ENCODE data around the gene LGALS8.
A peak's percentile ranks its signal among the peaks of the same experiment; 100 is the strongest.
"Not testable (repeated sequence)": the region's sequence is repeated elsewhere in the genome, so short reads cannot be mapped to it uniquely, and the experiment has no call there.

The LGALS8 gene

DNA sequence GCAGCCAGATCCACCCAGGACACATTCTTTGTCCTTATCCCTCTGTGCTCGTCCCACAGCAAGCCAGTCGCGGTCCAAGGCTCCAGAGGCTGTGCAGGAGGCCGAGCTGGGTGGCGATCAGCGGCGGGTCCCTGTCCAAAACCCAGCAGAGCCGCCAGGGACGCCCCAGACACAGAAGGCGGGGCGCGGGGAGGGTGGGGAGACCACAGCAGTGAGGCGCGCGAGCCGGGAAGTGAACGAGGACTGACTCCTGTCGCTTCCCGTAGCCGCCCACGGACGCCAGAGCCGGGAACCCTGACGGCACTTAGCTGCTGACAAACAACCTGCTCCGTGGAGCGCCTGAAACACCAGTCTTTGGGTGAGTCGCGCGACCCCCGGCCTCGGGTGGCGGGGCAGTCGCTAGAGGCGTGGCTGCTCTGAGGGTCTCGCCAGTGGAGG lies at the start of gene LGALS8:
Gene LGALS8 (plus strand): TSS at position 279 of the 438 bp plus-strand sequence. CDS start 2,089 bp downstream, outside the sequence.
- no peaks in the 10 kb centered on the region for H3K9me3 ChIP-seq
- in situ Hi-C loops (cut with MboI; ENCODE audit: low sequenced_read_pairs), result no loop called here
- H3K4me3 ChIP-seq, result peak within 1 kb of the TSS; percentile 38
- H3K27me3 ChIP-seq (ENCODE audit: low read depth), result no peaks in the 10 kb centered on the region
- DNase-seq (ENCODE audit: low spot score in 2 of 2), result peak in 1 of 2 experiments; percentile 69
- peaks cover 11% of the 10 kb centered on the region for H3K4me1 ChIP-seq
- H3K36me3 ChIP-seq (replicated peaks), result no peaks in the 10 kb centered on the region; the same call in 1 of the 2 replicates

DNA sequence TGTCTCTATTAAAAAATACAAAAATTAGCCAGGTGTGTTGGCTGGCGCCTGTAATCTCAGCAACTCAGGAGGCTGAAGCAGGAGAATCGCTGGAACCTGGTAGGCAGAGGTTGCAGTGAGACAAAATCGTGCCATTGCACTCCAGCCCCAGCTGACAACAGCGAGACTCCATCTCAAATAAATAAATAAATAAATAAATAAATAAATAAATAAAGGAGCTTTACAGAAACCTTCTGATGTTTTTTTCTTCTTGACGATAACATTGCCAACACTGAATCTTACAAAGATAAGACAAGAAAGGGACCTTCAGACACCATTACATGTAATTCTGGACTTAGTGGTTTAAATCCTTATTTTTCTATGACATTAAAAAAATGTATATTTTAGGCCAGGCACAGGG lies 47.8 kb upstream of the LGALS8 start:
- no peak overlapping the region for H3K4me3 ChIP-seq
- no peaks in the 10 kb centered on the region for H3K27me3 ChIP-seq (ENCODE audit: low read depth)
- in situ Hi-C loops (cut with MboI; ENCODE audit: low sequenced_read_pairs), result no loop called here
- no peaks in the 10 kb centered on the region for H3K9me3 ChIP-seq
- DNase-seq (ENCODE audit: low spot score in 2 of 2), result no peak
- peaks cover 14% of the 10 kb centered on the region for H3K4me1 ChIP-seq
- no peaks in the 10 kb centered on the region for H3K36me3 ChIP-seq (replicated peaks)

DNA sequence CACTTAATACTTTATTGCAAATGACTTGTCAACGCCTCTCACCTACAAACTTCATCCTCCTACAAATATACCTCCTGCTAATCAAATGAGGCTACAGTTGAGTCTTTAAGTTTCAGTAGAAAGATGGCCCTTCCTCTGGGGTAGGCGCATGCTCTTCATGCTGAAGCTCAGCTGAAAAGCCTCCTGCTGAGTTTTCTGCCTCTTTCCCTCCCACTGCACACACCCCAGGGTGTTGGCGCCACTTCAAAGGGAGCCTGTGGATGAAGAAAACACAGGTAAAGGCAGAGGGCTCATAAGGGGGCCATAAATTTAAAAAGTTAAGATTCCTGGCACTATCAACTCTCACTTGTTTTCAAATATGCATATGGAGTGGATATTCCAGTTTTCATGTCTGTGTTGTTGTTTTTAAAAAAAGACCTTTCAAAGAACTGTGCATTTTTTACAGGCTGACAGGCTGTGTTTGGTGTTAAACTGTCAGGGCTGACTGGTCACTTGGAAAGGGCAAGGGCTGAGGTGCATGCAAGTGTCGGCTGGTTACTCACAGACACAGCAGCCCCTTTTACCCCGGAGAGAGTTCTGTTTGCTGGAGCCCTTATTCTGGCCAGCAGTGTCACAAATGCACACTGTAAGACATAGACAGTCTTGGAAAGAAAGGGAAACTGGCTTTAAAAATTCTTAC lies 42.9 kb upstream of the LGALS8 start:
- Histone ChIP-seq H3K4me3 (no peak overlapping the region), H3K36me3 (replicated peaks) (no peaks in the 10 kb centered on the region), H3K27me3 (ENCODE audit: low read depth) (no peaks in the 10 kb centered on the region), H3K9me3 (no peaks in the 10 kb centered on the region), H3K4me1 (no peaks in the 10 kb centered on the region)
- in situ Hi-C loops (cut with MboI; ENCODE audit: low sequenced_read_pairs), result no loop called here
- no peak for DNase-seq (ENCODE audit: low spot score in 2 of 2)

DNA sequence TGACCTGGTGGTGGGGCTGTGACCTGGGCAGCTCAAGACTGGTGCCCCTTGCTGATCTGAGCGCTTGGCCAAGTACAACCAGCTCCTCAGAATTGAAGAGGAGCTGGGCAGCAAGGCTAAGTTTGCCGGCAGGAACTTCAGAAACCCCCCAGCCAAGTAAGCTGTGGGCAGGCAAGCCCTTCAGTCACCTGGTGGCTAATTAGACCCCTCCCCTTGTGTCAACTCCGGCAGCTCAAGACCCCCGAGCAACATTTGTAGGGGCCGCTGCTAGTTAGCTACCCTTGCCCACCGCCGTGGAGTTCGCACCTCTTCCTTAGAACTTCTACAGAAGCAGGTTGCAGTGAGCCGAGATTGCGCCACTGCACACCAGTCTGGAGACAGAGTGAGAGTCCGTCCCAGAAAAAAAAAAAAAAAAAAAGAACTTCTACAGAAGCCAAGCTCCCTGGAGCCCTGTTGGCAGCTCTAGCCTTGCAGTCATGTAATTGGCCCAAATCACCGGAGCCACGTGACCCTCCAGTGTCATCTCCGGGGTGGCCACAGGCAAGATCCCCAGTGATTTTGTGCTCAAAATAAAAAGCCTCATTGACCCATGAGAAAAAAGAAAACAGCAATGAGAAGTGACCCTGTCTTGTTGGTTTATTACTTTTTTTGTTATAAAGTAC lies 39.3 kb upstream of the LGALS8 start:
- no peak overlapping the region for H3K4me3 ChIP-seq
- no peaks in the 10 kb centered on the region for H3K36me3 ChIP-seq (replicated peaks)
- no peaks in the 10 kb centered on the region for H3K9me3 ChIP-seq
- no peaks in the 10 kb centered on the region for H3K27me3 ChIP-seq (ENCODE audit: low read depth)
- no peaks in the 10 kb centered on the region for H3K4me1 ChIP-seq
- in situ Hi-C loops (cut with MboI; ENCODE audit: low sequenced_read_pairs), result no loop called here
- DNase-seq (ENCODE audit: low spot score in 2 of 2), result no peak

DNA sequence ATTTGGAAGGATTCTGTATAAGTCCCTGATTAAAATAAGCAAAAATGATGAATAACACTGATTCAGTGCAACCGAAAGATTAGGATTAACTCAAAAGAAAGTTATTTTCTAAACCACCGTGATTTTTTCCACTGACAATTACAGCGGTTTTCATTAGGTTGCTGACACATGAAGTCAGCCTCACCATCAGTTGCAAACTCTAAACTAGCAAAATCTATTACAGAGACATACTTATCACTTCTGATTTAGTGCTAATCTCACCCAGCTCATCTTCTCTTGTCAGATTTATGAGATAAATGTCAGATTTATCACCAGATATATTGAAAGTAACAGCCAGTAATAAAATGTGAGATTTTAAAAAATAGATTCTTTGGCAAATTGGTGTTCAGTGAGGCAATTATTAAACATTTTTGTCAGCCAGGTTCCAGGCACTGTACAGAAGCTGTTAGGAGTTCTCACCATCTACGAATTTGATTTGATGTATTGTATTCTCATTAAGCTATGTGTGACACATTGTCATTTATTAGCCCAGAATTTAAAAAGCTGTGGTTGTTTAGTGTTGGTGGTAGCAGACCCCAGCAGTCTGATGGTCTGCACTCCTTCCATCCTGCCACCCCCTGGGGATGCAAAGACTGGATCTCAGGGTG lies 37.3 kb upstream of the LGALS8 start:
- DNase-seq (ENCODE audit: low spot score in 2 of 2), result no peak
- in situ Hi-C loops (cut with MboI; ENCODE audit: low sequenced_read_pairs), result no loop called here
- Histone ChIP-seq H3K9me3 (no peaks in the 10 kb centered on the region), H3K27me3 (ENCODE audit: low read depth) (no peaks in the 10 kb centered on the region), H3K36me3 (replicated peaks) (no peaks in the 10 kb centered on the region), H3K4me3 (no peak overlapping the region), H3K4me1 (no peaks in the 10 kb centered on the region)

DNA sequence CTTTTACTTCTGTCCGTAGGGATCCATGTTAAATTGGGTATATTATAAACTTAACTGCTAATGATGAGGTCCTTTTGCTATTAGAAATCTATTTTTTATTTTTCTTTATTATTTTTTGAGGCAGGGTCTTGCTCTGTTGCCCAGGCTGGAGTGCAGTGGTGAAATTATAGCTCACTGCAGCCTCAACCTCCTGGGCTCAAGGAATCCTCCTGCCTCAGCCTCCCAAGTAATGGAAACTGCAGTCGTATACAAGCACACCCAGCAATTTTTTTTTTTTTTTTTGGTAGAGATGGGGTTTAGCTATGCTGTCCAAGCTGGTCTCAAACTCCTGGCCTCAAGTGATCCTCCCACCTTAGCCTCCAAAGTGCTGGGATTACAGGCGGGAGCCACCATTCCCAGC lies 34.6 kb upstream of the LGALS8 start:
- H3K36me3 ChIP-seq (replicated peaks); in situ Hi-C loops (cut with MboI; ENCODE audit: low sequenced_read_pairs); H3K27me3 ChIP-seq (ENCODE audit: low read depth); H3K4me1 ChIP-seq; H3K9me3 ChIP-seq; H3K4me3 ChIP-seq; DNase-seq (ENCODE audit: low spot score in 2 of 2): not testable (repeated sequence)

DNA sequence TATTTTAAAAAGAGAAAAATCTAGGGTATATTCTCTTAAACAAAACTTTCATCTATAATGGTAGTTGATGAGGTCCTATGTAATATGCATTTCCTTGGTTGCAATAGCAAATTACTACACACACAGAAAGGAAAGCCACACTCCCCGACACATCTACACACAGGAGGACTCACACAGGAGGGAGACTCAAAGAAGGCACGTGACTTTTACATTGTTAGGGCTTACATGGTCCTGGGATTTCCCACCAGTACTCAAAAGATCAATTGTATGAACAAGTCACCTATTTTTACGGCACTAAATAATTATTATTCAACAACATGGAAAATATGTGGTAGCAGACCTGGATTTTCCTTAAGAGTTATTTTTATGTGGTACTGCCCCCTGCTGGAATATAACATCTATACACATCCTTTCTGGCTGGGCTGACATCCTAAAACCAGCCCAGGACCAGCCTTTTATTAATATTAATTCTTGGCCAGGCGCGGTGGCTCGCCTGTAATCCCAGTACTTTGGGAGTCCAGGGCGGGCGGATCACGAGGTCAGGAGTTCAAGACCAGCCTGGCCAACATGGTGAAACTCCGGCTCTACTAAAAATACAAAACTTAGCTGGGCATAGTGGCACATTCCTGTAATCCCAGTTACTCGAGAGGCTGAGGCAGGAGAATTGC lies 33.9 kb upstream of the LGALS8 start:
- Histone ChIP-seq H3K4me1 (no peaks in the 10 kb centered on the region; the same call in 1 of the 2 replicates), H3K4me3 (no peak overlapping the region), H3K9me3 (no peaks in the 10 kb centered on the region), H3K36me3 (replicated peaks) (no peaks in the 10 kb centered on the region), H3K27me3 (ENCODE audit: low read depth) (no peaks in the 10 kb centered on the region)
- DNase-seq (ENCODE audit: low spot score in 2 of 2), result peak; percentile 44 to 61
- in situ Hi-C loops (cut with MboI; ENCODE audit: low sequenced_read_pairs), result loop anchor here (5.0 kb wide), 1 partner anchor 378 kb away; no protein-coding TSS in a partner anchor

DNA sequence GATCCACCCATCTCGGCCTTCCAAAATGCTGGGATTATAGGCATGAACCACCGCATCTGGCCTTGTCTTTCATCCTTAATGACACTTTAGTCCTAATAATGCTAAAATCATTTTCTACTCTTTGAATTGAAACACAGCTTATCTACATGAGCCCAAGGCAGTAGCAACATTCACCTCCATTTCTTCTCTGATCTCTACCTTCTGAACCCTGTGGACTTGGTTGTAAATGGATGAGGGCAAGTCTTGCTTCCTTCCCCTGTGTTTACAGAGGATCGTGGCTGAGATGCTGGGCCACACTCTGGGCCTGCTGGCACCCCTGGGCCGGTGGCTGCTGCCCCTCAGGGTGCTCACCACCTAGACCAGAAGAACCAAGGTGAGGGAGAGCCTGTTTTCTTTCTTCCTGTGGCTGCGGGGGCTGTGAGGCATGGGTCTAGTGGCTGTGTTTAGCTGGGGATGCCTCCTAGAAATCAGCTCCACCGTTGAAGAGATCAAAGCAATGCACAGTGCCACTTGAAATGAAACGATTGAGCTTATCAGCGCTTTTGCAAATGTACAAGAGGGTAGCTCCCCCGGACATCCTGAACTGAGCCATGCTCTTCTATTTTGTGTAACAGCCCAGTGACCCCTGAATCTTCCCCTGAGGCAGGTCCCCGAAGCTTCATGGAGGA lies 32.2 kb upstream of the LGALS8 start:
- H3K9me3 ChIP-seq, result no peaks in the 10 kb centered on the region
- no peaks in the 10 kb centered on the region for H3K27me3 ChIP-seq (ENCODE audit: low read depth)
- H3K4me1 ChIP-seq, result no peaks in the 10 kb centered on the region; the same call in 1 of the 2 replicates
- H3K36me3 ChIP-seq (replicated peaks), result no peaks in the 10 kb centered on the region
- in situ Hi-C loops (cut with MboI; ENCODE audit: low sequenced_read_pairs), result loop anchor here (5.0 kb wide), 1 partner anchor 379 kb away; no protein-coding TSS in a partner anchor
- no peak for DNase-seq (ENCODE audit: low spot score in 2 of 2)
- H3K4me3 ChIP-seq, result no peak overlapping the region

DNA sequence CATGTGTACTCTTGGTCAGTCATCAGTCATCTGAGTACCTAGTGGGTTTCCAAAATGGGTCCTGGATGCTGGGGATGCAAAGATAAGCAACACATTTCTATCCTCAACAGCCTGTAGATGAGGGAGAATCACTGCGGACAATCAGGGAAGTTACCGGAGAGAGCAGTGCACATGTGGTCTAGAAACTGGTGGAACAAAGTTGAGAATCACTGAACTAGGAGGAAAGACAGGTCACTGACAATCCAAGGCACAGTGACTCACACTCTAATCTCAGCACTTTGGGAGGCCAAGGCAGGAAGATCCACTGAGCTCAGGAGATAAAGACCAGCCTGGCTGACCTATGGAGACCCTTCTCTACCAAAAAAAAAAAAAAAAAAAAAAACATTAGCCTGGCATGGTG lies 31.4 kb upstream of the LGALS8 start:
- Histone ChIP-seq H3K4me3 (no peak overlapping the region), H3K27me3 (ENCODE audit: low read depth) (no peaks in the 10 kb centered on the region), H3K9me3 (no peaks in the 10 kb centered on the region), H3K4me1 (no peaks in the 10 kb centered on the region; the same call in 1 of the 2 replicates), H3K36me3 (replicated peaks) (no peaks in the 10 kb centered on the region)
- in situ Hi-C loops (cut with MboI; ENCODE audit: low sequenced_read_pairs), result loop anchor here (5.0 kb wide), 1 partner anchor 380 kb away; no protein-coding TSS in a partner anchor
- no peak for DNase-seq (ENCODE audit: low spot score in 2 of 2)

DNA sequence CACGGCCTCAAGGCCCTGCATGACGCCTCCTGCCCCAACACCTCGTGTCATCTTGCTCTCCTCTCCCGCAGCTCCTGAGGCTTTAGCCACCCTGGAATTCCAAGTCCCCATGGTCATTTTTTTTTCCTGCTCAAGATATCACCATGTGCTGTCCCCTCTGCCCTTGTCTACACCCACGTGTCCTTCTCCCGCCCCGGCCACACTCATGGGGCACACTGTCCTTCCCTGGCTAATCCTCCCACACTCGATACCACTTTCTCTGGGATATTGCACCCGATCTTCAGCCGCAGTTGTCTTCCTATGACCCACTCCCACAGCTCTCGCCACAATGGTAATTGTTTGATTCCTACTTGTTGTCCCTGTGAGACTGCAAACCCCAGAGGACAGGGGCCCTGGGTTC lies 29.7 kb upstream of the LGALS8 start:
- Histone ChIP-seq H3K27me3 (ENCODE audit: low read depth) (no peaks in the 10 kb centered on the region), H3K4me1 (no peaks in the 10 kb centered on the region; the same call in 1 of the 2 replicates), H3K9me3 (no peaks in the 10 kb centered on the region), H3K36me3 (replicated peaks) (no peaks in the 10 kb centered on the region), H3K4me3 (no peak overlapping the region)
- no peak for DNase-seq (ENCODE audit: low spot score in 2 of 2)
- in situ Hi-C loops (cut with MboI; ENCODE audit: low sequenced_read_pairs), result loop anchor here (5.0 kb wide), 1 partner anchor 382 kb away; no protein-coding TSS in a partner anchor

DNA sequence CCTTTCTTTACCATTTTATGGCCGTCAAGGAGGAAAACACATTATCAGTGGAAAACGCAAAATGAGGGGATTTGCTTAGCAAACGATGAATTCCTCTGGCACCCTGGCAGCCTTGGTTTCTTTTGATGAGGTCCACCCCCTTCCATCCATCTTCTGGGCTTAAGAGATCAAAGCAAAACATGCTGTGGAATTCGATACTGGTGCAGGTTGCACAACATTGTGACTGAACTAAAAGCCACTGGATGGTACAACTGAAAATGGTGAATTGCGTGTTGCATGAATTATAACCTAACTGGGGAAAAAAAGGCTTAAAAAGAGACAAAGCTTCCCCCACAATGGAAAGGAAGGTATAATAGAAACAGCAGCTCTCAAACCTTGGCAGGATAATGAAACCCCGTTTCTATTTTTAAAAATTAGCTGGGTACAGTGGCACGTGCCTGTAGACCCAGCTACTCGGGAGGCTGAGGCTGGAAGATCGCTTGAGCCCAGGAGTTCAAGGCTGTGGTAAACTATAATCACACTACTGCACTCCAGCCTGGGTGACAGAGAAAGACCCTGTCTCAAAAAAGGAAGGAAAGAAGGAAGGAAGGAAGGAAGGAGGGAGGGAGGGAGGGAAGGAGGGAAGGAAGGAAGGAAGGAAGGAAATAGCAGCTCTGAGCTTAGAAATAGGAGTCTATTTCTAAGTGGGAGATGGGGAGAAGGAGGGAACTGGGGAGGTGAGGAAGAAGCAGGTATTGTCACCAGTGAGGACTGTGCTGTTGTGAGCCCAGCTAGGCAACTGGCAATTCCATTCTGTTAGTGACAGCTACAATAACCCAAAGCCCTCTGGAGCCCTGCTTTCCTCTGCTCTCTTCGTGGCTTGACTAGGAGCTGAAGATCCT lies 29.0 kb upstream of the LGALS8 start:
- H3K4me3 ChIP-seq, result no peak overlapping the region
- H3K36me3 ChIP-seq (replicated peaks), result no peaks in the 10 kb centered on the region
- H3K4me1 ChIP-seq, result no peaks in the 10 kb centered on the region; the same call in 1 of the 2 replicates
- in situ Hi-C loops (cut with MboI; ENCODE audit: low sequenced_read_pairs), result loop anchor here (5.0 kb wide), 1 partner anchor 383 kb away; no protein-coding TSS in a partner anchor
- no peak for DNase-seq (ENCODE audit: low spot score in 2 of 2)
- H3K9me3 ChIP-seq, result no peaks in the 10 kb centered on the region
- no peaks in the 10 kb centered on the region for H3K27me3 ChIP-seq (ENCODE audit: low read depth)

DNA sequence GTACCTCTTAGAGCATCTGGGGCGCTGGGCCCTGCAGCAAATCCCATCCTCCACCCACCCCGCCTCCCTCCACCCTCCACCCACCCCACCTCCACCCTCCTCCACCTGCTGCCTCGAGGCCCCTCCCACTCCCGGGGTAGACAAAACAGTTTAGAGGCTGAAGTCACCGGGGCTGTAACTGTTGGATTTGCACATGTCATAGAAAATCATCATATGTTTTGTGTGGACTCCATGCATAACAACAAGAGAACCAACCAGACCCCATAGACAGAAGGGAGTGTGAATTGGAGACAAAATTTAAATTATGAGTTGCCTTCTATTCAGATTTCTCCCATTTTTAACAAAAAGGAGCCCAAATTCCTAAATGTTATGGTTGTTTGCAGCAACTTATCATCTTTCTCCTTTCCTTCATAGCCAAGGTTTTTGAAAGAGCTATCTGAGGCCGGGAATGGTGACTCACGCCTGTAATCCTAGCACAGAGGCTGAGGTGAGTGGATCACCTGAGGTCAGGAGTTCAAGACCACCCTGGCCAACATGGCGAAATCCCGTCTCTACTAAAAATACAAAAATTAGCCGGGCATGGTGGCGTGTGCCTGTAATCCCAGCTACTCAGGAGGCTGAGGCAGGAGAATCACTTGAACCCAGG lies 28.2 kb upstream of the LGALS8 start:
- Histone ChIP-seq H3K27me3 (ENCODE audit: low read depth) (no peaks in the 10 kb centered on the region), H3K4me1 (no peaks in the 10 kb centered on the region; the same call in 1 of the 2 replicates), H3K4me3 (no peak overlapping the region), H3K36me3 (replicated peaks) (no peaks in the 10 kb centered on the region), H3K9me3 (no peaks in the 10 kb centered on the region)
- DNase-seq (ENCODE audit: low spot score in 2 of 2), result peak in 1 of 2 experiments; percentile 49
- in situ Hi-C loops (cut with MboI; ENCODE audit: low sequenced_read_pairs), result no loop called here
